OCI-LY1 (cell line): ENCODE measurements around the gene PDHX.

Experiments
- H2AFZ ChIP-seq: fragments of 200-600 bp; sonication (generic), shearing (Covaris generic); 2 replicates; pipeline ENCODE4 v1.6.0; 2014; ENCODE audit warnings: antibody characterized with exemption, mild to moderate bottlenecking, low read length
- H3F3A ChIP-seq: fragments of 200-600 bp; sonication (generic), shearing (Covaris generic); 2 replicates; pipeline ENCODE4 v1.6.0; 2014; ENCODE audit warnings: mild to moderate bottlenecking, antibody characterized with exemption, low read length, moderate library complexity; ENCODE audit not compliant: insufficient read depth
- H3K27ac ChIP-seq: fragments of 200-600 bp; sonication (generic); 2 replicates; pipeline ENCODE4 v1.5.1; 2014; ENCODE audit warnings: low read length, mixed run types, mild to moderate bottlenecking, low read depth; ENCODE audit not compliant: poor library complexity, severe bottlenecking
- H3K27me3 ChIP-seq: fragments of 200-600 bp; sonication (generic); 2 replicates; pipeline ENCODE4 v1.6.0; 2014; ENCODE audit warnings: antibody characterized with exemption, mild to moderate bottlenecking, low read length, moderate library complexity; ENCODE audit not compliant: insufficient read depth
- H3K36me3 ChIP-seq: fragments of 200-600 bp; sonication (generic); 2 replicates; pipeline ENCODE4 v1.6.1; 2014; ENCODE audit warnings: mild to moderate bottlenecking, antibody characterized with exemption, low read length, moderate library complexity, mixed read lengths; ENCODE audit not compliant: insufficient read depth
- H3K4me1 ChIP-seq: fragments of 200-600 bp; sonication (generic); 2 replicates; pipeline ENCODE4 v1.5.1; 2014; ENCODE audit warnings: mild to moderate bottlenecking, low read length, moderate library complexity; ENCODE audit not compliant: insufficient read depth, severe bottlenecking
- H3K4me2 ChIP-seq: fragments of 200-600 bp; sonication (generic), shearing (Covaris generic); 2 replicates; pipeline ENCODE4 v1.6.1; 2014; ENCODE audit warnings: low read length
- H3K4me3 ChIP-seq: fragments of 200-600 bp; sonication (generic); 2 replicates; pipeline ENCODE4 v1.5.1; 2014; ENCODE audit warnings: low read length, low read depth, mild to moderate bottlenecking, mixed read lengths; ENCODE audit not compliant: poor library complexity, severe bottlenecking
- H3K79me2 ChIP-seq: fragments of 200-600 bp; shearing (Covaris generic); 2 replicates; pipeline ENCODE4 v1.6.1; 2016; ENCODE audit warnings: mixed run types, low read length, mixed read lengths; ENCODE audit not compliant: insufficient read depth
- H3K9ac ChIP-seq: fragments of 200-600 bp; sonication (generic), shearing (Covaris generic); 2 replicates; pipeline ENCODE4 v1.6.1; 2014; ENCODE audit warnings: mild to moderate bottlenecking, low read length, mixed read lengths
- H3K9me2 ChIP-seq: fragments of 200-600 bp; sonication (generic), shearing (Covaris generic); 2 replicates; pipeline ENCODE4 v1.6.1; 2014; ENCODE audit warnings: low read depth, mild to moderate bottlenecking, low read length, mixed read lengths
- H3K9me3 ChIP-seq: fragments of 200-600 bp; shearing (Covaris generic); 2 replicates; pipeline ENCODE4 v1.6.1; 2014; ENCODE audit warnings: low read length, mixed read lengths
- H4K20me1 ChIP-seq: fragments of 200-600 bp; sonication (generic), shearing (Covaris generic); 2 replicates; pipeline ENCODE4 v1.6.0; 2016; ENCODE audit warnings: mild to moderate bottlenecking, low read length; ENCODE audit not compliant: insufficient read depth
- EZH2 ChIP-seq: fragments of 200-600 bp; sonication (generic), shearing (Covaris generic); IDR thresholded peaks from 2 replicates; pipeline ENCODE4 v1.8.0; 2017; ENCODE audit warnings: borderline replicate concordance, mixed run types, mild to moderate bottlenecking, antibody characterized with exemption, low read length, moderate library complexity, mixed read lengths
- TF ChIP-seq, protein P1 (sequence below): fragments of 200-600 bp; sonication (generic), shearing (Covaris generic); IDR thresholded peaks from 2 replicates; pipeline ENCODE4 v1.5.1; 2017; ENCODE audit warnings: mild to moderate bottlenecking, antibody characterized with exemption, low read length, moderate library complexity, mixed read lengths

Gene PDHX

DNA sequence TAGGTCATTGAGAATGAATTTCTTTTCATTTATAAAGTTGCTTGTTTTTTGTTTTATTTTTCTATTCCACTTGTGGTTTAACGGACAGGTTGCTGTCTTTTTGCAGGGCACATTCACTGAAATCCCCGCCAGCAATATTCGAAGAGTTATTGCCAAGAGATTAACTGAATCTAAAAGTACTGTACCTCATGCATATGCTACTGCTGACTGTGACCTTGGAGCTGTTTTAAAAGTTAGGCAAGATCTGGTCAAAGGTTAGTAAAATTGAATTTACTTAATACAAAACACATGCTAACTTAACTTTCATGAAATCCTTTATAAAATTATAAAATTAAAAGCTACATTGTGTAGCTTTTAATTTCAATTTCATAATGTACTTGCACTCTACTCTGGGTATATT, 53.6 kb downstream of the PDHX start:
- Histone ChIP-seq H2AFZ (no peak overlapping the region), H3F3A (no peaks in the 10 kb centered on the region), H3K4me3 (no peak overlapping the region), H3K9ac (no peak overlapping the region), H3K4me2 (no peak overlapping the region), H3K4me1 (no peaks in the 10 kb centered on the region), H3K79me2 (no peaks in the 10 kb centered on the region), H3K9me2 (no peaks in the 10 kb centered on the region), H3K9me3 (no peaks in the 10 kb centered on the region), H3K36me3 (peaks cover 61% of the 10 kb centered on the region), H3K27ac (no peak overlapping the region), H4K20me1 (no peaks in the 10 kb centered on the region), H3K27me3 (no peaks in the 10 kb centered on the region)
- TF ChIP-seq, protein P1, sequence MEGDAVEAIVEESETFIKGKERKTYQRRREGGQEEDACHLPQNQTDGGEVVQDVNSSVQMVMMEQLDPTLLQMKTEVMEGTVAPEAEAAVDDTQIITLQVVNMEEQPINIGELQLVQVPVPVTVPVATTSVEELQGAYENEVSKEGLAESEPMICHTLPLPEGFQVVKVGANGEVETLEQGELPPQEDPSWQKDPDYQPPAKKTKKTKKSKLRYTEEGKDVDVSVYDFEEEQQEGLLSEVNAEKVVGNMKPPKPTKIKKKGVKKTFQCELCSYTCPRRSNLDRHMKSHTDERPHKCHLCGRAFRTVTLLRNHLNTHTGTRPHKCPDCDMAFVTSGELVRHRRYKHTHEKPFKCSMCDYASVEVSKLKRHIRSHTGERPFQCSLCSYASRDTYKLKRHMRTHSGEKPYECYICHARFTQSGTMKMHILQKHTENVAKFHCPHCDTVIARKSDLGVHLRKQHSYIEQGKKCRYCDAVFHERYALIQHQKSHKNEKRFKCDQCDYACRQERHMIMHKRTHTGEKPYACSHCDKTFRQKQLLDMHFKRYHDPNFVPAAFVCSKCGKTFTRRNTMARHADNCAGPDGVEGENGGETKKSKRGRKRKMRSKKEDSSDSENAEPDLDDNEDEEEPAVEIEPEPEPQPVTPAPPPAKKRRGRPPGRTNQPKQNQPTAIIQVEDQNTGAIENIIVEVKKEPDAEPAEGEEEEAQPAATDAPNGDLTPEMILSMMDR: no peak
- no peak for TF ChIP-seq EZH2

DNA sequence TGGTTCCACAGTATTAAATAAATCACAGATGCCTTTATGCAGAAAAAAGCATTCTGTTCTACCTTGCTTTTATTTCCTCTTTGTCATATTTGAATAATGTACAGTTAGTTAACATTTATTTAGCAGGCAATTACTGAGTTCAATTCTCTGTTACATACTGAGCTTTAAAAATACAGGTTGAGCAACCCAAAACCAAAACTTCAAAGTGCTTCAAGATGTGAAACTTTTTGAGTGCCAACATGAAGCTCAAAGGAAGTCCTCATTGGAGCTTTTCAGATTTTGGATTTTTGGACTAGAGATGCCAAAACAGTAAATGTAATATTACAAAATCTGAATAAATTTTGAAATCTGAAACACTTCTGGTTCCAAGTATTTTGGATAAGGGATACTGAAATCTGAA, 54.1 kb downstream of the PDHX start:
- Histone ChIP-seq H3K27me3 (no peaks in the 10 kb centered on the region), H2AFZ (no peak overlapping the region), H4K20me1 (no peaks in the 10 kb centered on the region), H3K4me2 (no peak overlapping the region), H3K9me3 (no peaks in the 10 kb centered on the region), H3F3A (no peaks in the 10 kb centered on the region), H3K27ac (no peak overlapping the region), H3K4me1 (no peaks in the 10 kb centered on the region), H3K9ac (no peak overlapping the region), H3K4me3 (no peak overlapping the region), H3K9me2 (no peaks in the 10 kb centered on the region), H3K36me3 (peaks cover 61% of the 10 kb centered on the region), H3K79me2 (peaks cover 3% of the 10 kb centered on the region; the same call in 1 of the 2 replicates)
- TF ChIP-seq, protein P1: no peak
- TF ChIP-seq EZH2: no peak

DNA sequence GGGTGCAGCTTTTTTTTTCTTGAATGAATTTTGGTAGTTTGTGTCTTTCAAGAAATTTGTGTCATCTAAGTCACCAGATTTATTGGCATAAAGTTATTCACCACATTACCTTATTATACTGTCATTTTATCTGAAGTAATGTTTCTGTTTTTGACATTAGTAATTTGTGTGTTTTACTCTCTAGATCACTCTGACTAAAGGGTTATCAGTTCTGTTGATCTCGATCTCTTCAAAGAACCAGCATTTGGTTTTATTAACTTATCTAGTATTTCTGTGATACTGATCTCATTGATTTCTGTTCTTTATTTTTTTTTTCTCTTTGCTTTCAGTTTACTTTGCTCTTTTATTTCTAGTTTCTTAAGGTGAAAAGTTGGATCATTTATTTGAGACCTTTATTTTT, 55.5 kb downstream of the PDHX start:
- Histone ChIP-seq H3K9ac (no peak overlapping the region), H3K9me3 (no peaks in the 10 kb centered on the region), H3K27ac (no peak overlapping the region), H3K27me3 (no peaks in the 10 kb centered on the region), H3K9me2 (no peaks in the 10 kb centered on the region), H3K4me2 (no peak overlapping the region), H4K20me1 (no peaks in the 10 kb centered on the region), H3F3A (no peaks in the 10 kb centered on the region), H3K4me1 (no peaks in the 10 kb centered on the region), H3K79me2 (peaks cover 3% of the 10 kb centered on the region; the same call in 1 of the 2 replicates), H3K36me3 (peaks cover 56% of the 10 kb centered on the region), H2AFZ (no peak overlapping the region), H3K4me3 (no peak overlapping the region)
- no peak for TF ChIP-seq EZH2
- TF ChIP-seq, protein P1: no peak
